RWPE2 (cell line): ENCODE measurements around the gene ANKRD61.
"Not testable (repeated sequence)": the region's sequence is repeated elsewhere in the genome, so short reads cannot be mapped to it uniquely, and the experiment has no call there.

Experiments
- ATAC-seq: fragments of 200-7000 bp; cut with Tn5 transposase; 3 replicates; pipeline ENCODE4 v1.9.1; 2021; ENCODE audit warnings: low read depth
- DNase-seq: peaks from one replicate; pipeline ENCODE4 v3.0.0-alpha.2; 2020; ENCODE audit warnings: low spot score
- H3K27ac ChIP-seq: fragments of 450-650 bp; 2 replicates; pipeline ENCODE4 v1.5.1; 2017; ENCODE audit warnings: mild to moderate bottlenecking; ENCODE audit not compliant: poor library complexity, severe bottlenecking
- H3K27me3 ChIP-seq: fragments of 250-450 bp; sonication (Bioruptor Pico); 2 replicates; pipeline ENCODE4 v1.5.1; 2021; ENCODE audit warnings: mild to moderate bottlenecking, moderate library complexity; ENCODE audit not compliant: insufficient read depth, poor library complexity, severe bottlenecking
- H3K36me3 ChIP-seq: fragments of 250-450 bp; sonication (Bioruptor Pico); 2 replicates; pipeline ENCODE4 v1.5.1; 2020; ENCODE audit warnings: low read depth, mild to moderate bottlenecking, moderate library complexity
- H3K4me1 ChIP-seq: fragments of 250-450 bp; sonication (Bioruptor Pico); 2 replicates; pipeline ENCODE4 v1.5.1; 2021; ENCODE audit warnings: mild to moderate bottlenecking, moderate library complexity; ENCODE audit not compliant: insufficient read depth, poor library complexity, severe bottlenecking
- H3K4me3 ChIP-seq: fragments of 250-450 bp; sonication (Bioruptor Pico); 2 replicates; pipeline ENCODE4 v1.5.1; 2021; ENCODE audit warnings: mild to moderate bottlenecking, moderate library complexity; ENCODE audit not compliant: severe bottlenecking
- H3K9me3 ChIP-seq: fragments of 250-450 bp; sonication (Bioruptor Pico); 2 replicates; pipeline ENCODE4 v1.5.1; 2021; ENCODE audit warnings: mild to moderate bottlenecking, moderate library complexity; ENCODE audit not compliant: severe bottlenecking
- CTCF ChIP-seq: fragments of 450-650 bp; IDR thresholded peaks from one replicate; pipeline ENCODE4 v1.5.1; 2017; ENCODE audit warnings: mild to moderate bottlenecking, moderate library complexity; ENCODE audit not compliant: poor library complexity, severe bottlenecking

ANKRD61 gene

GRCh38 chr7:6030988-6031387, at the start of gene ANKRD61:
Gene ANKRD61 (plus strand): TSS chr7:6031376. CDS start chr7:6031376, 0 bp downstream.
- no peak within 1 kb of the TSS for H3K27ac ChIP-seq
- TF ChIP-seq CTCF = no peak
- H3K4me1 ChIP-seq = no peaks in the 10 kb centered on the region
- DNase-seq (no peak), ATAC-seq (no peak)
- H3K36me3 ChIP-seq = peaks cover 95% of the 10 kb centered on the region
- no peaks in the 10 kb centered on the region for H3K9me3 ChIP-seq
- no peaks in the 10 kb centered on the region for H3K27me3 ChIP-seq
- no peak within 1 kb of the TSS for H3K4me3 ChIP-seq

- not testable (repeated sequence) for H3K4me1 ChIP-seq, DNase-seq, H3K9me3 ChIP-seq, H3K27me3 ChIP-seq, ATAC-seq, H3K27ac ChIP-seq, H3K4me3 ChIP-seq
- H3K36me3 ChIP-seq = peaks cover 42% of the 10 kb centered on the region
Observed at GRCh38 chr7:5987061-5987460, 44.1 kb upstream of the ANKRD61 start.

- ATAC-seq = peak; percentile 38; the same call in 1 of the 3 replicates
Observed at GRCh38 chr7:5997210-5997808, 33.9 kb upstream of the ANKRD61 start.

GRCh38 chr7:6007386-6007785, 23.8 kb upstream of the ANKRD61 start:
- no peak for TF ChIP-seq CTCF
- H3K36me3 ChIP-seq = peaks cover 26% of the 10 kb centered on the region
- H3K4me1 ChIP-seq = no peaks in the 10 kb centered on the region
- H3K4me3 ChIP-seq = no peak overlapping the region
- no peaks in the 10 kb centered on the region for H3K27me3 ChIP-seq
- ATAC-seq (no peak), DNase-seq (no peak)
- H3K27ac ChIP-seq = no peak overlapping the region
- no peaks in the 10 kb centered on the region for H3K9me3 ChIP-seq

More at GRCh38 chr7:5997210-5997808, 33.9 kb upstream of the ANKRD61 start:
- Histone ChIP-seq H3K4me1 (peaks cover 10% of the 10 kb centered on the region), H3K27ac (no peak overlapping the region), H3K4me3 (no peak overlapping the region), H3K9me3 (no peaks in the 10 kb centered on the region), H3K27me3 (no peaks in the 10 kb centered on the region), H3K36me3 (peaks cover 80% of the 10 kb centered on the region)
- peak; percentile 78 for TF ChIP-seq CTCF
- DNase-seq = no peak

GRCh38 chr7:6007835-6008590, 23.2 kb upstream of the ANKRD61 start:
- H3K9me3 ChIP-seq, ATAC-seq, H3K4me1 ChIP-seq, DNase-seq, H3K27me3 ChIP-seq: not testable (repeated sequence)
- Histone ChIP-seq H3K36me3 (peaks cover 25% of the 10 kb centered on the region), H3K4me3 (peak overlapping the region; percentile 64), H3K27ac (peak overlapping the region; percentile 53)
